Occipital lobe (tissue), 2 donors: ENCODE results near the gene AKAP13. TPM values are rescaled to one million over a fixed set of nuclear protein-coding genes. Genes with fewer than 3 reads are reported as not detected.
A peak's percentile ranks its signal among the peaks of the same experiment; 100 is the strongest.
"Not testable (repeated sequence)": the region's sequence is repeated elsewhere in the genome, so short reads cannot be mapped to it uniquely, and the experiment has no call there.

Experiments
- DNase-seq: peaks from one replicate; lab custom pipeline; 2025; lab: John Stamatoyannopoulos, UW
- total RNA-seq: library from RNA; depleted of rRNA; stranded (reverse); fragments of >200 nt; gene quantifications from one replicate; pipeline ENCODE4 v1.2.3, GENCODE V29; 2014

AKAP13 gene, protein sequence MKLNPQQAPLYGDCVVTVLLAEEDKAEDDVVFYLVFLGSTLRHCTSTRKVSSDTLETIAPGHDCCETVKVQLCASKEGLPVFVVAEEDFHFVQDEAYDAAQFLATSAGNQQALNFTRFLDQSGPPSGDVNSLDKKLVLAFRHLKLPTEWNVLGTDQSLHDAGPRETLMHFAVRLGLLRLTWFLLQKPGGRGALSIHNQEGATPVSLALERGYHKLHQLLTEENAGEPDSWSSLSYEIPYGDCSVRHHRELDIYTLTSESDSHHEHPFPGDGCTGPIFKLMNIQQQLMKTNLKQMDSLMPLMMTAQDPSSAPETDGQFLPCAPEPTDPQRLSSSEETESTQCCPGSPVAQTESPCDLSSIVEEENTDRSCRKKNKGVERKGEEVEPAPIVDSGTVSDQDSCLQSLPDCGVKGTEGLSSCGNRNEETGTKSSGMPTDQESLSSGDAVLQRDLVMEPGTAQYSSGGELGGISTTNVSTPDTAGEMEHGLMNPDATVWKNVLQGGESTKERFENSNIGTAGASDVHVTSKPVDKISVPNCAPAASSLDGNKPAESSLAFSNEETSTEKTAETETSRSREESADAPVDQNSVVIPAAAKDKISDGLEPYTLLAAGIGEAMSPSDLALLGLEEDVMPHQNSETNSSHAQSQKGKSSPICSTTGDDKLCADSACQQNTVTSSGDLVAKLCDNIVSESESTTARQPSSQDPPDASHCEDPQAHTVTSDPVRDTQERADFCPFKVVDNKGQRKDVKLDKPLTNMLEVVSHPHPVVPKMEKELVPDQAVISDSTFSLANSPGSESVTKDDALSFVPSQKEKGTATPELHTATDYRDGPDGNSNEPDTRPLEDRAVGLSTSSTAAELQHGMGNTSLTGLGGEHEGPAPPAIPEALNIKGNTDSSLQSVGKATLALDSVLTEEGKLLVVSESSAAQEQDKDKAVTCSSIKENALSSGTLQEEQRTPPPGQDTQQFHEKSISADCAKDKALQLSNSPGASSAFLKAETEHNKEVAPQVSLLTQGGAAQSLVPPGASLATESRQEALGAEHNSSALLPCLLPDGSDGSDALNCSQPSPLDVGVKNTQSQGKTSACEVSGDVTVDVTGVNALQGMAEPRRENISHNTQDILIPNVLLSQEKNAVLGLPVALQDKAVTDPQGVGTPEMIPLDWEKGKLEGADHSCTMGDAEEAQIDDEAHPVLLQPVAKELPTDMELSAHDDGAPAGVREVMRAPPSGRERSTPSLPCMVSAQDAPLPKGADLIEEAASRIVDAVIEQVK (N-terminal part only)
- 142 TPM for total RNA-seq

DNA sequence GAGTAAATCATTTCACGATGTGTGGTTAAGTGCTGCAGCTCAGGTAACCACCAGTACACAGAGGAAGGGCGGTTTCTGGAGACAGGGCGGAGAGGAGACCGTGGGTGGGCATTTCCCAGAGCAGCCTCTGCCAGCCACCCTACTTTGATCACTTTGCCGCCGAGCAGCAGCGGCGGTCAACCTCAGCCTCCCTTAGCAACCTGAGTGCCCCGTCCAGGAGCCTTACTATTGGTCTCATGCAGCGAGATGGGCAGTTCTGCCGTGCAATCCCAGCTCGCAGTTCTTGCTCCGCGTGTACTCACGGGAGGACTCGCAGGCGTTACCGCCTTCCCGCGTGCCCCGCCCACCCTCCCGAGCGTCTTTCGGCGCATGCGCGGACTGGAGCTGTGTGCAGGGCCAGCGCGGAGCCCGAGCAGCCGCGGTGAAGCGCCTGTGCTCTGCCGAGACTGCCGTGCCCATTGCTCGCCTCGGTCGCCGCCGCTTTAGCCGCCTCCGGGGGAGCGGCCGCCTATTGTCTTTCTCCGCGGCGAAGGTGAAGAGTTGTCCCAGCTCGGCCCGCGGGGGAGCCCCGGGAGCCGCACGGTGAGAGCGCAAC is at the start of gene AKAP13:
Gene AKAP13, plus strand, starts transcription at position 387 of the 595 bp plus-strand sequence. CDS start 105,118 bp downstream, outside the sequence.
- DNase-seq, result peak; percentile 87

DNA sequence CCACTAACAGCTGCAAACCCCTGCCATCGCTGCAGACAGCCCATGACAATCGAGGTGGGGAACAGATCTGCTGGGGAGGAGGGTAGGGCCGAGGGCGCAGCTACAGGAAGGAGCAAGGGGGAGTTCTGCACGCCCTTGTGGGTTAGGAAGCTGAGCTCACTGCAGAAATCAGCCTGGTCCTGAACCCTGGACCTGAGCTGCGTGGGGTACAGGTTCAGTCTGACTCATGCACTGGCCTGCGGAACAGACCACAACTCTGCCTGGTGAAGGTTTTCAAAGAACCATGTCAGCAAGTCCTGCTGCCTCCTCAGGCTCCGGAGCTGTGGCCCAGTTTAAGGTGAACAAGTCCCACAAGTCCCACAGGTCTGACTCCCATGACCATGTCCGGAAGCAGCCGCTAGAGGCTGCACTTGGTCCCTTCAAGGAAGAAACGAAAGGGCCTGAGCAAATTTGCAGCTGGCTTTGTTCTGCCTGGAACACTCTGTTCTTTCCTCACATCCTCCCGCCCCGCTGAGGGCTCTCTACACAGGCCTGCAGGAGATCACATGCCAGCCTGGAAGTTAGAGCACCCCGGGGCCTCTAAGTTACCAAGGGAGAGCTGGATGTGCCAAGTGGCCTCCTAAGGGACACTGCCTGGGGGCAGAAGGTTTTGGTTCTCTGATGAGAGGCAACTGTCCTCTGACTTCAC is 49.4 kb upstream of the AKAP13 start:
- no peak for DNase-seq

DNA sequence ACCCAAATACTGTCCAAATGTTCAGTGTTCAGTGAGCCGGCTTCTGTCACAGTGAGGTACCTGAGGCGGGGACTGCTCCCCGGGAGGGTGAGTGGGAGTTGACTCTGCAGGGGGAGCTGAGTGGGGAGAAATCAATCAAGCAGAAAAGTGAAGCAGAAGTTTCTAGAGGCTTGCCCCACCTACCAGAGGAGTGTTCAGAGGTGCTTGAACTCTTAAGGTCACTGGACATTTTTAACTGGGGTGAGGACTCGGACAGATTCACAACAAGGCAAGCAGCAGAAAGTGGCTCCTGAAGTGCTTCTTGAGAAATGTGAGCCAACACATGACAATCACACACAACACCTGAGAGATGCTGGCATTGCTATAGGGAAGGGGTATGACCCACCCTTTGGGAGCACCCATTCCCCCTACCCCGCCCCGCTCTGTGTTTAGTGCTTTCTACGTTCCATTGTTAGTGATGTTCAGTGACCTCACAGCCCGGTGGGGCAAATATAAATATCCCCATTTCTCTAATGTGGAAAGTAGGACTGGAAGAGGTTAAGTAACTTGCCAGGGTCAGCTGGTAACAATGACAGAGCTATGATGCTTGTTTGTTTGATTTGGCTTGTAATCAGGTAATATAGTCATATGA is 48.6 kb upstream of the AKAP13 start:
- no peak for DNase-seq

DNA sequence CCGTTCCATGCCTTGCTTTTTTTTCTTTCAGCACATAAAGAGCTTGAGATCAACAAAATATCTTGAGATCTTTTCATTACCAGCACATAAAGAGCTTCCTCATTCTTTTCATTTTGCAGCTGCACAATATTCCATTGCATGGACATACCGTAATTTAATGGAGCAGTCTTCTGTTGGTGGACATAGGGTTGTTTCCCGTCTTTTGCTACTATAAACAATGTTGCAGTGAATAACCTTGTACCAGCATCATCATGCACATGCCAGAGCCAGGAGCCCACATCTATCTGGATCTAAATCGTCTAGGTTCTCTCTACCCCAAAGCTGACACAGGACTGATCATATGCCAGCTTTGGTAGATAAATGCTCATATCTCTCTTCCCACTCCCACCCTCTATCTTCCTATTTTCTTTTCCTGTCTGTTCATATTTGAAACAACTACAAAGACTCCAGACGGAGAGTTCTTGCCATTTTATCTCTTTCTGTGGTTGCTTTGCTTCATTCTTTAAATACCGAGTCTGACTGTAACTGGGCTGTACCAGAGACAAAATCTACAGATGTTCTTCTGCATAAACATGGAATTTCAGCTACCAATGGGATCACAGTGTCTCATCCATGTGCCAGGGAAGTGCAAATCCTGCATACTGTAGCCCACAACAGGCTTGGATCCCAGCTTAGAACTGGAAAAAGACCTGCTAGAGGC is 47.1 kb upstream of the AKAP13 start:
- DNase-seq, result no peak

DNA sequence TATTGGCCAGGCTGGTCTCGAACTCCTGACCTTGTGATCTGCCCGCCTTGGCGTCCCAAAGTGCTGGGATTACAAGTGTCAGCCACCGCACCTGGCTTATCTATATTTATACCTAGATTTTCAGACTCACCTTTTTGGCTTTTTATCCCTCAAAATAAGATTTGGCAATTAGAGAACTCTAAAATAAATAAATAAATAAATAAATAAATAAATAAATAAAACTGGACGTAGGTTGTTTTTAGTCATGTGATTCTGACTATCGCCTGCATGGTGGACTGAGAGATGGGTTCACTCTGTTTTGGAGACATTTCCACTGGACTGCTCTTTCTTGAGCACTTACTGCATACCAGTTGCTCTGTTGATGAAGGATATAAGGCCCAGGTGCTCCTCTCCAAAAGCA is 46.2 kb upstream of the AKAP13 start:
- DNase-seq, result no peak

DNA sequence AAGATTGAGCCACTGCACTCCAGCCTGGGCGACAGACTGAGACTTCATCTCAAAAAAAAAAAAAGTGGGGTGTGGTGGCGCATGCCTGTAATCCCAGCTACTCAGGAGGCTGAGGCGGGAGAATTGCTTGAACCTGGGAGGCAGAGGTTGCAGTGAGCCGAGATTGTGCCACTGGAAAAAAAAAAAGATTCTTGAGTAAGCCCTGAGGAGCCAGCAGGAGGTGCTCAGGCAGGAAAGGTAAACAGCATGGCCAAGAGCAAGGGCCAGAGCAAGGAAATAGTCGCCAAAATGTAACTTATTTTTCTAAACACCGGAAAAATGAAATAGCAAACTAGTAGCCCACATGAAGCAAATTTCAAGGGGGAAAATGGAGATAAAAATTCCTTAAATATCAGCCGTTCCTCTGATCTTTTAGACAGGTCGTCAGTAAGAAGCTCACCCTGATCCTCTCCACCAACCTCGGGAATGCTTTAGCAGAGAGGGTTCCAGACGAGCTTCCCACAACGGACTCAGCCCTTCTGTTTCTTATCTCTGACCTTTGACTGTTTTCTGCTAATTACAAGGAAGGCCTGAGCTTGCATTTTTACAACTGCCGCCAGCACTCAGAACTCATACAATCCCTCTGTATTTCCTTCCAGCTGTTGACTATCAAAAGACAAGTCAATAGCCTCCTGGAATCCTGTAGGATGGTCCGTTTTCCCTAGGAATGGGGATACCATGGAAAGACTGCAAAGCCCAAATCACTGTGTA is 45.0 kb upstream of the AKAP13 start:
- no peak for DNase-seq

DNA sequence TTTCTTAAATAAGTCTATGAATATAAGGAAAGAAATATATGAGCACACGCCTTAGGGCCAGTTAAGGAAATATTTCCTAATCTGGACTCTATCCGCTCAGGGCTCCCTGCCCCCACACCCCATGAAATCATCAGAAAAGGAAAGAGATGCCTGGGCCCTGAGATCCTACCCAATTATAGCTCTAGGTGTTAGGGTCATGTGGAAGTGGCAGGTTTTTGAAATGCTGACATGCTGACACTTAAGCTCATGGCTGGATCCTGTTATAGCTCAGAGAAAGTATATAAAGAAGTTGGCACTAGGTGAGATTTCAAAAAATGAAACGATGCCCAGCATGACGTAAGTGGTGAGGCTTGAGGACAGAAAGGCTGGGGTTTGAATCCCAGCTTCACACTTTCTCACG is 43.5 kb upstream of the AKAP13 start:
- no peak for DNase-seq

DNA sequence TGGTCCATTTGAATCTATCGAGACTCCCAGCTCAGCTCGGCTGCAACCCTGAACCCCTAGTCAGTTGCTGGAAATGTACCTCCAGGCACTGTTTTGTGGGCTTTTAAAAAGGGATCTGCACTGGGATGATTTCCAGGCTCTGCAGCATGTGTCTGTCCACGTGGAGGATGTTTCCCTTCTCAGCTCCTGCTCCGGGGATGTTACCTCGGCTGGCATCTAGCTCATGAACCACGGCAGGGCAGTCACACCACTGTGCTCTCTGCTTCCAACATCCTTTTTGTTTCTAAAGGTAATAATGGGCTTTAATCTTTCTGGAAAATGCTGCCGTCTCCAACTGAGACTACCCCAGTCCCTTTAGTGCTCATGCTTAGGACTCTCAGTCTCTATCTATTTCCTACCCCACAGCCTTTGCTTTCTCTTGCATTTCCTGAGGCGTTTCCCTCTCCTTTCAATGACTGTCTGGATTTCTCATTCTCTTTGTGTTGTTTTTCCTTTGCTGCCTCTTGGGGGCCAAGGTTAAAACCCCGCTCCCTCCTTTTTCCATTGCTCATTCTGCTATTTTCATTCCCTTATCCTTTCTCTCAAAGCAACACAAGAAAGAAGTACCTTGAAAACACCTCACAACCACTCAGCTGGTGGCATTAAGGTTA is 42.9 kb upstream of the AKAP13 start:
- DNase-seq, result no peak

DNA sequence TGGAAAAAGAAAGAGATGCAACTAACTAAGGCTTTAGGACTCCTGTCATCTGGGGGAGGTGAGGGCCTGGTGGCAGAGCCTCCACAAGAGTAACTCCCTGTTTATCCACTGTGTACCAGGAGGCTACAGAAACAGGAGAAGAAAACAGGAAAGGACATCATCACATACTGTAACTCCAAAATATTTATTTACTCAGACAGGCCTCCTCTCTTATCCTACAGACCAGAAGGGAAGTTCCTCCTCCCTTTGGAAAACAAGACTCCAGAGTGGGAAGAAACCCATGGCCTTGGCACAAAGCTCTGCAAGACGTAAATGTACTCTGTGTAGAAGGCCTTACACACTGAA is 40.1 kb upstream of the AKAP13 start:
- no peak for DNase-seq

DNA sequence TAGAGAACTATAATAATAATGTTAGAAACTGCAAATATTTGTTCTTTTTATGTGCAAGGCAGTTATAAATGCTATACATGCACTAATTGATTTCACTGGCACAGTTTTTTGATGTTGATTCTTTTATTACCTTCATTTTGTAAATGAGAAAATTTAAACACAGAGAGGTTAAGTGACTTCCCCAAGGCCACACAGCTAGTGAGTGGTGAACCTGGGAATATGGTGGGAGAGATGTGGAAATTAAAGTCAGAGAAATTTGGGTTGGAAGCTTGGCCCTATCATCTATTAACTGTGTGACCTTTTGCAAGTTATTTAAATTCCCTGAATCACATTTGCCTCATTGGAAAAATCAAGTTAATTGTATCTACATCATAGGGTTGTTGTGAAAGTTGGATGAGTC is 39.6 kb upstream of the AKAP13 start:
- DNase-seq, result no peak

DNA sequence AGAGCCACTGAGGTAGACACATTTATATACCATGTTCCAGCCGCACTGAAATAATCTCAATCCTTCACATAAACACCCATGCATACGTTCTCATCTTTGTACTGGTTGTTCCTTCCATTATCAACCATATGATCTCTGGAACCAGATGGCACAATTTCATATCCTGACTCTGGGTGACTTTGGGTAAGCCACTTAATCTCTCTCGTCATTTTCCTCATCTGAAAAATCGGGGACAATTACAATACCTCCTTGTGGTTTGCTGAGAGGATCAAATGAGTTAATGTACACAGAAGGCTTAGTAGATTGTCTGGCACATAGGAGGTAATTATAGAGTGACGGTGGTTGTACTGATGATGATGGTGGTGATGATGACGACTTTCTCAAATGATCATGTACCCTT is 38.2 kb upstream of the AKAP13 start:
- DNase-seq, result not testable (repeated sequence)

DNA sequence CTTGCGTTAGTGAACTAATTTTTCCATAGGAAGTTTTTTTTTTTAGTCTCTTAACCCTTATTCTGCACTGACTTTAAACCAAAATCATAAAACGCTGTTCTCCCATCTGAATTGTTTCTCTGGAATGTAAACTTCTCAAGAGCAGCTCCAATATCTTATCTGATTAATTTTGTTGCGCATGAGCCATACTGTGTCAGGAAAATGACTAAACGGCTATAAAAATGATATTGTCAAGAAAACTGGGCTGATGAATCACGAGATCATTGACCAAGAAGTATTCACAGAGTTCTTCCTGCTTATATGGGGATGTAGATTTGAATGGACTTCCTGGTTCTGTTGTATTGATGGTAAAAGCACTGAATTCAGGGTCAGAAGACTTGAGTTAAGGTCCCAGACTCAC is 37.0 kb upstream of the AKAP13 start:
- DNase-seq, result not testable (repeated sequence)

DNA sequence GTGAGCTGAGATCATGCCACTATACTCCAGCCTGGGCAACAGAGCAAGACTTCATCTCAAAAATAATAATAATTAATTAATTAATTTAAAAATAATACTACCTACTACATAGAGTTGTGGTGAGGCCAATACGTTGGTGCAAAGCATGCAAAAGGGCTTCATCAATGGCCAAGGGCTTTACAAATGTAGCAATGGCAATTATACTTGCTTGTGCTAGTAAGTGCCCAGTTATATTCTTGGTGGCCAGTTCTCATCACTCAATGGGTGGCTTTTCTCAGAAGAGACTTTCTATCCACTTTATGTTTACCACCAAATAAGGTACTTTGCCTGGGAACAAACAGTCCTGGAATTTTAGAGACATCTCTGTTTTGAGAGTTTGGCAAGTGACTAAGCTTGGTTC is 36.2 kb upstream of the AKAP13 start:
- not testable (repeated sequence) for DNase-seq

DNA sequence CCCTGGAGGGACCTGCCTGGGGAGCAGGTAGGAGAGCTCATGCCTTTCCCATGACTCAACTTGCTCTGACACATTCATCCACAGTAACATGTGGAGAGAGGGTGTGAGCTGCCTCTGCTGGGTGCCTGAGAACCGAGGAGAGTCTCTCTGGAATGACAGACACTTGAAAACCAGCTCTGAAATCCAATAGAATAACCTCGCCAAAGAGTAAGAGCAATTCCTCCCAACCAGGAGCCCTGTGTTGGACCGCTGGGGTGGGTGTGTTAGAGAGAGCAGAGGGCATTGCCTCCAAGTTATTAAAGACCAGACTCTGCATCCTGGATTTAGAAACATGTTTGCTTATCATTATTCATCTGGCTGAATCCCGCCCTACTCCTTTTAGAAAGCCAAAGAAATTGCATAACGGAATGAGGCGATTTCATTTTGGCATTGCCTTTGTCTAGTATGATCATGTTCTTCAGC is 35.7 kb upstream of the AKAP13 start:
- not testable (repeated sequence) for DNase-seq

DNA sequence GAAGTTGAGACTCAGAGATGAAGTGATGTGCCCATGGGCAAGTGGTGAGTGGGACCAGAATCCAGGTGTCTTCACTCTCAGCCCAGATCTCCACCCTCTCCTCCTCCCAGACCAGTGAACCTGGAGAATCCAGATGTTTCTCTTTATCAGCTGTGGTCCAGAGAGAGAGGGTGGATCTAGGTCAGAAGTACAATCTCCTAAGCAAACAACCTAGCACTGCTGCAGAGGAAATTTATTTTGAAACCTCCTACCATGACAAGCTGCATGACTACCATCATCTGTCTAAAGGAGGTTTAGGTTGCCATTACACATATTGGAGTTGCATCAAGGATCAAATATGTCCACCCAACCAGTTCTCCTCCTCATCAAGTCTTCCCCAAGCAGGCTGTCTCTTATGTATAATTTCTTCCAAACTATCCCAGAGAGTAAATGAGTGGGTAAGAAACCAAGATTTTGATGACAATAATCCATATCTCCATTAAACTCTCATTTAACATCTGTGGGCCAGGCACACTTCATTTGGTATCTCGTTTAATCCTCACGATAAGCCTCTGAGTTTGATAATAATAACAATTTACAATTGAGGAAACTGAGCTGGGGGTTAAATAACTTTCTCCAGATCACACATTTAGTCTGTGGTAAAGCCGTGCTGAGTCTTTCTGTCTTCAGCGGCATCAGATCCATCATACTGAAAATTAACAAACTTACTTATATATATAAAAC is 35.0 kb upstream of the AKAP13 start:
- DNase-seq, result not testable (repeated sequence)

DNA sequence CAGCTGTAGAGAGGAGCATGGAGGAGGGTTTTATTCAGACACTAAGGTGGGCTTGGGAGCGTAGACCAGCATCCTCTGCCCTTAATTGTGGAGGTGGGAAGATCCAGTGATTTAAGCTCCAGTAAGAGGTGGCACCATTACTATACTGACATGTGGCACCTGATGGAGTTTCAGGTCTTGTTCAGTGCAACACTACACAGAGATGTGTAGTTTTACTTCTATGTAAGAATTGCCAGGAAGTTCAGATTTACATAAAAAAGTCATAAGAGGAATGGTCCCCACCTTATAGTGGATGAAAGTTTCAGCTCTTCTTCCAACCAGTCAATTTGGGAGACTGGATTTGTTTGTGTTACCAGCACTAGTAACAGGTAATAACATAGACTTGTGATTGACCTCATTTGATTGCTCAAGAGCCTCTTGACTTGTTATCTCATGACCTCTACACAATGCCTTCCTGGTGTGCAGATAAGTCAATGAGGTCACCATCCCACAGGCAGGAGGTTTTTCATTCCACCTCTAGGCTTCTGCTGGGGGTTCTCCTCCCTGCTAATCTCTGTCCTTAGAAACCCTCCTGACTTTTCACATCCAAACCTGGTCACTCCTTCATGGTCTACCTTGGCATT is 33.8 kb upstream of the AKAP13 start:
- not testable (repeated sequence) for DNase-seq
